ENCODE measurements around the gene OLA1. TPM values are rescaled to one million over a fixed set of nuclear protein-coding genes. Genes with fewer than 3 reads are reported as not detected.

OLA1 gene
- total and polyA plus RNA-seq, 2 of the 13 experiments (the other 11 are each of a cell fraction or from before 2014, with no cell fraction given) = 153 to 241 TPM

- TF ChIP-seq MTA1 (CRISPR knock-in tag; IDR thresholded peaks at IDR 0.05; ENCODE audit: borderline replicate concordance) (no peak), FOXA1 (IDR thresholded peaks at IDR 0.05) (no peak), FOXA1 (CRISPR knock-in tag; IDR thresholded peaks at IDR 0.05) (peak; percentile 56; the same call in 1 of the 2 replicates), SOX5 (CRISPR knock-in tag; IDR thresholded peaks at IDR 0.05; ENCODE audit: borderline replicate concordance) (peak; percentile 20; the same call in 1 of the 2 replicates), TBX3 (IDR thresholded peaks at IDR 0.05; ENCODE audit: borderline replicate concordance) (peak; percentile 27; the same call in 1 of the 2 replicates), ARID5B (CRISPR knock-in tag; IDR thresholded peaks at IDR 0.05) (peak; percentile 74), TGIF2 (CRISPR knock-in tag; IDR thresholded peaks at IDR 0.05) (no peak), MBD4 (IDR thresholded peaks at IDR 0.05; ENCODE audit: borderline replicate concordance, low read length) (peak; percentile 70; the same call in 1 of the 2 replicates), SKI (IDR thresholded peaks at IDR 0.05; ENCODE audit: partially characterized antibody) (peak; percentile 72), ZEB1 (IDR thresholded peaks at IDR 0.05; ENCODE audit: insufficient replicate concordance, low read depth) (no peak), RARA (CRISPR knock-in tag; IDR thresholded peaks at IDR 0.05) (peak; percentile 99), FOXA3 (CRISPR knock-in tag; IDR thresholded peaks at IDR 0.05) (peak; percentile 80; the same call in 1 of the 2 replicates), NR2F1 (CRISPR knock-in tag; IDR thresholded peaks at IDR 0.05) (peak; percentile 59 to 80; a peak in 3 of 4 replicates)
- TF ChIP-seq, protein P1, sequence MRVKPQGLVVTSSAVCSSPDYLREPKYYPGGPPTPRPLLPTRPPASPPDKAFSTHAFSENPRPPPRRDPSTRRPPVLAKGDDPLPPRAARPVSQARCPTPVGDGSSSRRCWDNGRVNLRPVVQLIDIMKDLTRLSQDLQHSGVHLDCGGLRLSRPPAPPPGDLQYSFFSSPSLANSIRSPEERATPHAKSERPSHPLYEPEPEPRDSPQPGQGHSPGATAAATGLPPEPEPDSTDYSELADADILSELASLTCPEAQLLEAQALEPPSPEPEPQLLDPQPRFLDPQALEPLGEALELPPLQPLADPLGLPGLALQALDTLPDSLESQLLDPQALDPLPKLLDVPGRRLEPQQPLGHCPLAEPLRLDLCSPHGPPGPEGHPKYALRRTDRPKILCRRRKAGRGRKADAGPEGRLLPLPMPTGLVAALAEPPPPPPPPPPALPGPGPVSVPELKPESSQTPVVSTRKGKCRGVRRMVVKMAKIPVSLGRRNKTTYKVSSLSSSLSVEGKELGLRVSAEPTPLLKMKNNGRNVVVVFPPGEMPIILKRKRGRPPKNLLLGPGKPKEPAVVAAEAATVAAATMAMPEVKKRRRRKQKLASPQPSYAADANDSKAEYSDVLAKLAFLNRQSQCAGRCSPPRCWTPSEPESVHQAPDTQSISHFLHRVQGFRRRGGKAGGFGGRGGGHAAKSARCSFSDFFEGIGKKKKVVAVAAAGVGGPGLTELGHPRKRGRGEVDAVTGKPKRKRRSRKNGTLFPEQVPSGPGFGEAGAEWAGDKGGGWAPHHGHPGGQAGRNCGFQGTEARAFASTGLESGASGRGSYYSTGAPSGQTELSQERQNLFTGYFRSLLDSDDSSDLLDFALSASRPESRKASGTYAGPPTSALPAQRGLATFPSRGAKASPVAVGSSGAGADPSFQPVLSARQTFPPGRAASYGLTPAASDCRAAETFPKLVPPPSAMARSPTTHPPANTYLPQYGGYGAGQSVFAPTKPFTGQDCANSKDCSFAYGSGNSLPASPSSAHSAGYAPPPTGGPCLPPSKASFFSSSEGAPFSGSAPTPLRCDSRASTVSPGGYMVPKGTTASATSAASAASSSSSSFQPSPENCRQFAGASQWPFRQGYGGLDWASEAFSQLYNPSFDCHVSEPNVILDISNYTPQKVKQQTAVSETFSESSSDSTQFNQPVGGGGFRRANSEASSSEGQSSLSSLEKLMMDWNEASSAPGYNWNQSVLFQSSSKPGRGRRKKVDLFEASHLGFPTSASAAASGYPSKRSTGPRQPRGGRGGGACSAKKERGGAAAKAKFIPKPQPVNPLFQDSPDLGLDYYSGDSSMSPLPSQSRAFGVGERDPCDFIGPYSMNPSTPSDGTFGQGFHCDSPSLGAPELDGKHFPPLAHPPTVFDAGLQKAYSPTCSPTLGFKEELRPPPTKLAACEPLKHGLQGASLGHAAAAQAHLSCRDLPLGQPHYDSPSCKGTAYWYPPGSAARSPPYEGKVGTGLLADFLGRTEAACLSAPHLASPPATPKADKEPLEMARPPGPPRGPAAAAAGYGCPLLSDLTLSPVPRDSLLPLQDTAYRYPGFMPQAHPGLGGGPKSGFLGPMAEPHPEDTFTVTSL (CRISPR knock-in tag; IDR thresholded peaks at IDR 0.05; ENCODE audit: borderline replicate concordance) = peak; percentile 47; the same call in 1 of the 2 replicates
- TF ChIP-seq, protein P2, sequence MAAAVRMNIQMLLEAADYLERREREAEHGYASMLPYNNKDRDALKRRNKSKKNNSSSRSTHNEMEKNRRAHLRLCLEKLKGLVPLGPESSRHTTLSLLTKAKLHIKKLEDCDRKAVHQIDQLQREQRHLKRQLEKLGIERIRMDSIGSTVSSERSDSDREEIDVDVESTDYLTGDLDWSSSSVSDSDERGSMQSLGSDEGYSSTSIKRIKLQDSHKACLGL (CRISPR knock-in tag; IDR thresholded peaks at IDR 0.05) = no peak
Observed at GRCh38 chr2:174174741-174175140, 73.6 kb downstream of the OLA1 start (continued).

Data from HepG2 (cell line).